Measurements from ENCODE around the gene SOX5. TPM values are rescaled to one million over a fixed set of nuclear protein-coding genes. Genes with fewer than 3 reads are reported as not detected.

SOX5 gene
- total and polyA plus RNA-seq, 2 of the 8 experiments (the other 6 are each of a cell fraction or from before 2014, with no cell fraction given) = 2.2 to 2.6 TPM

DNA sequence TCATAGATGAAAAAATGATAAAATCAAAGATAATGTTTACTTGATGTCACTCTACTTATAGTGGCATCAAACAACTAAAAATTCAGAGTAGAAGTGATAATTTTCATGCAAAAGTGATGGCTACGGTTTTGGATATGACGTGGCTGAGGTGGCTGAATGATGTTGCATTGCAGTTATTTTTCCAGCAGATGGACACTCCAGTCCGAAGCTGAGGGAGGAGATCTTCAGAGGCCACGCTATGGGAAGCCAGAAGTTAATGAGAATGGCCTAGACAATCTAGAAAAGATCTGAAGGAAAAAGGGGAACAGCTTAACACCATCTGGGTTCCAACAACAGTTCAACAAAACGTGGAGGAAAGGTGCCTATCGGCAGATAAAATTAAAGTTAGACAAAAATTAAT, 279.8 kb downstream of the SOX5 start:
- no peaks in the 10 kb centered on the region for H3K79me2 ChIP-seq (ENCODE audit: control insufficient read depth in 1 of 2, insufficient read depth in 2 of 2, low read length in 2 of 2)
- no peak overlapping the region for H3K4me3 ChIP-seq (ENCODE audit: extremely low read depth in 1 of 4, insufficient read depth in 2 of 4, low read depth in 3 of 4, low read length in 4 of 4)
- H3K27me3 ChIP-seq (replicated peaks in 1 of 4; ENCODE audit: control insufficient read depth in 3 of 4, extremely low read depth in 1 of 4, insufficient read depth in 3 of 4, low read length in 3 of 4) = no peaks in the 10 kb centered on the region
- H3K4ac ChIP-seq (replicated peaks; ENCODE audit: insufficient read length, low read depth, low read length) = no peak overlapping the region
- H3K4me2 ChIP-seq (ENCODE audit: insufficient read depth in 1 of 2, low read depth in 2 of 2, low read length in 2 of 2) = no peak overlapping the region
- H4K91ac ChIP-seq (replicated peaks; ENCODE audit: insufficient read length, low read length) = no peak overlapping the region
- no peak overlapping the region for H3K18ac ChIP-seq (ENCODE audit: extremely low read depth, low read length)
- no peaks in the 10 kb centered on the region for H3K9me3 ChIP-seq (ENCODE audit: insufficient read depth in 2 of 2, low read depth in 1 of 2, low read length in 1 of 2)
- H3K9ac ChIP-seq (replicated peaks in 1 of 4; ENCODE audit: extremely low read depth in 1 of 4, low read depth in 3 of 4, low read length in 3 of 4) = no peak overlapping the region
- TF ChIP-seq HDAC2 (IDR thresholded peaks at IDR 0.05; ENCODE audit: borderline replicate concordance in 1 of 2, low read depth in 2 of 2, low read length in 2 of 2) = no peak
- TF ChIP-seq RAD21 (IDR thresholded peaks at IDR 0.05 in 1 of 2, conservative IDR thresholded peaks at IDR 0.05 in 1 of 2; ENCODE audit: low read depth in 2 of 2, low read length in 2 of 2) = no peak
- TF ChIP-seq POLR2A (IDR thresholded peaks at IDR 0.05; ENCODE audit: control extremely low read depth in 1 of 2, low read depth in 2 of 2, low read length in 2 of 2) = no peak
- TF ChIP-seq GABPA (IDR thresholded peaks at IDR 0.05; ENCODE audit: borderline replicate concordance, insufficient read depth, low read length) = no peak
- no peak for TF ChIP-seq EZH2 (IDR thresholded peaks at IDR 0.05; ENCODE audit: low read depth, low read length, severe bottlenecking)
- no peak for TF ChIP-seq CBX8 (IDR thresholded peaks at IDR 0.05; ENCODE audit: borderline replicate concordance, low read depth, low read length)
- H2BK12ac ChIP-seq (ENCODE audit: low read depth, low read length) = no peak overlapping the region
- peaks cover 0 to 6% (median 0%) of the 10 kb centered on the region in 4 experiments; a peak in 1 of 7 replicates for H3K4me1 ChIP-seq (replicated peaks in 1 of 4; ENCODE audit: control insufficient read depth in 3 of 4, insufficient read depth in 4 of 4, low read length in 3 of 4)
- no peak overlapping the region for H3K14ac ChIP-seq (ENCODE audit: insufficient read length)
- no peak overlapping the region for H4K5ac ChIP-seq (ENCODE audit: insufficient read length, low read depth, low read length)
- FAIRE-seq (no peak), DNase-seq (ENCODE audit: low read depth in 1 of 2, low spot score in 2 of 2) (no peak)
- CTCF ChIA-PET (ENCODE audit: partially characterized antibody) = no interaction called here
- no peak overlapping the region for H3K27ac ChIP-seq (ENCODE audit: low read depth, low read length)
- no peaks in the 10 kb centered on the region for H3K79me1 ChIP-seq (ENCODE audit: low read depth, low read length)
- H3K23ac ChIP-seq (ENCODE audit: insufficient read length) = no peak overlapping the region
- H2BK5ac ChIP-seq (ENCODE audit: low read depth, low read length) = no peak overlapping the region
- POLR2A ChIA-PET (ENCODE audit: partially characterized antibody) = no interaction called here
- WGBS, 2 experiments (ENCODE audit: extremely low coverage in 1 of 2, insufficient coverage in 1 of 2, insufficient read length in 1 of 2, insufficient replicate concordance in 2 of 2, low coverage in 1 of 2, low lambda C conversion rate in 2 of 2, missing lambda C conversion rate in 1 of 2) = 87% methylated on average over 6 of the region's 6 CpGs; no CpG with 5 or more reads in 1 of the 2 experiments
- no peak overlapping the region for H2BK15ac ChIP-seq (ENCODE audit: low read length)
- no peaks in the 10 kb centered on the region for H4K20me1 ChIP-seq (replicated peaks in 1 of 2; ENCODE audit: control insufficient read depth in 1 of 2, insufficient read depth in 2 of 2, low read length in 2 of 2)
- H3K36me3 ChIP-seq (ENCODE audit: control insufficient read depth in 2 of 4, insufficient read depth in 4 of 4, low read length in 3 of 4) = no peaks in the 10 kb centered on the region
- no peak overlapping the region for H2AFZ ChIP-seq (ENCODE audit: low read length)
- no peak overlapping the region for H2BK20ac ChIP-seq (ENCODE audit: low read length)
- no peak overlapping the region for H3K56ac ChIP-seq (replicated peaks; ENCODE audit: insufficient read length, low read depth, low read length)
- no peak overlapping the region for H2BK120ac ChIP-seq (replicated peaks; ENCODE audit: low read depth, low read length)
- H4K8ac ChIP-seq (ENCODE audit: extremely low read depth, insufficient read depth, low read length) = no peak overlapping the region
- H2AK5ac ChIP-seq (ENCODE audit: low read depth, low read length) = no peak overlapping the region
- no peaks in the 10 kb centered on the region for H3K23me2 ChIP-seq (ENCODE audit: low read depth, low read length)
